Sigmoid colon (tissue), 7 donors: ENCODE measurements around the gene ZNF581. TPM values are rescaled to one million over a fixed set of nuclear protein-coding genes. Genes with fewer than 3 reads are reported as not detected.

Experiments used
- DNase-seq: peaks from one replicate; pipeline ENCODE4 v3.0.0-alpha.2; 2019
- H3K27ac ChIP-seq, 4 donors: fragments of 200-600 bp; sonication (generic); one replicate each; pipeline ENCODE4 v1.5.1; 2016 to 2019; ENCODE audit warnings: mild to moderate bottlenecking in 1 of 4
- H3K27me3 ChIP-seq, 3 donors: fragments of 200-600 bp; sonication (generic); one replicate each; pipeline ENCODE4 v1.5.1; 2019; ENCODE audit warnings: mild to moderate bottlenecking in 1 of 3
- H3K36me3 ChIP-seq, 4 donors: fragments of 200-600 bp; sonication (generic); one replicate each; pipeline ENCODE4 v1.5.1; 2016 to 2019
- H3K4me1 ChIP-seq, 4 donors: fragments of 200-600 bp; sonication (generic); one replicate each; pipeline ENCODE4 v1.5.1; 2017 to 2019
- H3K4me3 ChIP-seq, 4 donors: fragments of 200-600 bp; sonication (generic); one replicate each; pipeline ENCODE4 v1.5.1; 2017 to 2019; ENCODE audit warnings: mild to moderate bottlenecking in 2 of 4, moderate library complexity in 1 of 4
- H3K9me3 ChIP-seq, 4 donors: fragments of 200-600 bp in 3 of 4; sonication (generic) in 3 of 4; one replicate each; pipeline versions ENCODE4 v1.5.1 to v1.6.1; 2013 to 2019
- EP300 ChIP-seq, 4 donors: sonication (generic); formaldehyde crosslinking; IDR thresholded peaks; one replicate each; pipeline ENCODE4 v1.6.1; 2017; ENCODE audit warnings: antibody characterized with exemption in 4 of 4
- POLR2A ChIP-seq, 2 donors: fragments of 450-650 bp; IDR thresholded peaks; one replicate each; pipeline ENCODE4 v1.6.1; 2016; ENCODE audit warnings: antibody characterized with exemption in 2 of 2, mild to moderate bottlenecking in 2 of 2, moderate library complexity in 2 of 2
- POLR2AphosphoS5 ChIP-seq, 4 donors: sonication (generic); formaldehyde crosslinking; IDR thresholded peaks; one replicate each; pipeline ENCODE4 v1.6.1; 2017; ENCODE audit warnings: antibody characterized with exemption in 4 of 4
- WGBS, 2 donors: extraction: QIAGEN DNeasy Blood & Tissue Kit; methylation state at CpG; one replicate each; pipeline ENCODE4 v1.1.7; 2013; 5-methylcytosine and 5-hydroxymethylcytosine counted together
- intact Hi-C: fragments of 100-400 bp; cut with DNase I; formaldehyde crosslinking; loops from one replicate; pipeline ENCODE4 v1.15.1; 2023
- polyA plus RNA-seq, 3 donors: library from polyadenylated mRNA; stranded (reverse); fragments of 200-250 nt; gene quantifications; one replicate each; pipeline ENCODE4 v1.2.3, GENCODE V29; 2013
- total RNA-seq, 4 donors: library from RNA; depleted of rRNA; stranded (reverse); fragments of >200 nt; gene quantifications; one replicate each; pipeline ENCODE4 v1.1.0, GENCODE V29; 2016
- TF ChIP-seq, protein P1 (sequence below), 4 experiments: fragments of 450-650 bp in 3 of 4; fragments of 200-600 bp in 1 of 4; IDR thresholded peaks; one replicate each; pipeline ENCODE4 v1.5.1; 2016 to 2019; ENCODE audit warnings: antibody characterized with exemption in 4 of 4, mild to moderate bottlenecking in 3 of 4, moderate library complexity in 2 of 4
- donor health status: healthy with polysubstance abuse.
- donor health status: Bipolar disorder and iron deficiency.
- donor health status: healthy.

Gene ZNF581
- total and polyA plus RNA-seq, 7 donors: 17.1 to 43.2 (median 23.4) TPM

GRCh38 chr19:55654868-55655647 lies 11.6 kb downstream of the ZNF581 start, which contains the start of gene U2AF2:
U2AF2 (plus strand) TSS chr19:55655035; CDS start chr19:55655105, 70 bp downstream.
- H3K27me3 ChIP-seq: no peaks in the 10 kb centered on the region
- DNase-seq: peak; percentile 98
- no peak for TF ChIP-seq EP300 (IDR thresholded peaks at IDR 0.05)
- TF ChIP-seq POLR2AphosphoS5 (IDR thresholded peaks at IDR 0.05): peak; percentile 64 to 90 (median 80)
- TF ChIP-seq, protein P1, sequence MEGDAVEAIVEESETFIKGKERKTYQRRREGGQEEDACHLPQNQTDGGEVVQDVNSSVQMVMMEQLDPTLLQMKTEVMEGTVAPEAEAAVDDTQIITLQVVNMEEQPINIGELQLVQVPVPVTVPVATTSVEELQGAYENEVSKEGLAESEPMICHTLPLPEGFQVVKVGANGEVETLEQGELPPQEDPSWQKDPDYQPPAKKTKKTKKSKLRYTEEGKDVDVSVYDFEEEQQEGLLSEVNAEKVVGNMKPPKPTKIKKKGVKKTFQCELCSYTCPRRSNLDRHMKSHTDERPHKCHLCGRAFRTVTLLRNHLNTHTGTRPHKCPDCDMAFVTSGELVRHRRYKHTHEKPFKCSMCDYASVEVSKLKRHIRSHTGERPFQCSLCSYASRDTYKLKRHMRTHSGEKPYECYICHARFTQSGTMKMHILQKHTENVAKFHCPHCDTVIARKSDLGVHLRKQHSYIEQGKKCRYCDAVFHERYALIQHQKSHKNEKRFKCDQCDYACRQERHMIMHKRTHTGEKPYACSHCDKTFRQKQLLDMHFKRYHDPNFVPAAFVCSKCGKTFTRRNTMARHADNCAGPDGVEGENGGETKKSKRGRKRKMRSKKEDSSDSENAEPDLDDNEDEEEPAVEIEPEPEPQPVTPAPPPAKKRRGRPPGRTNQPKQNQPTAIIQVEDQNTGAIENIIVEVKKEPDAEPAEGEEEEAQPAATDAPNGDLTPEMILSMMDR (IDR thresholded peaks at IDR 0.05): no peak
- peak in 1 of 2 donors; percentile 50 for TF ChIP-seq POLR2A (IDR thresholded peaks at IDR 0.05)
- peaks cover 0 to 22% (median 12%) of the 10 kb centered on the region in 4 donors for H3K36me3 ChIP-seq
- peak within 1 kb of the TSS; percentile 86 to 97 (median 94) for H3K4me3 ChIP-seq
- no peaks in the 10 kb centered on the region for H3K9me3 ChIP-seq
- WGBS, 2 donors: 1% methylated on average over 95 of the region's 95 CpGs
- peaks cover 0 to 57% (median 52%) of the 10 kb centered on the region in 4 donors for H3K4me1 ChIP-seq
- intact Hi-C loops: loop anchor here (1.0 to 10.0 kb wide), 4 partner anchors 56 to 540 kb away; partner anchors contain the start of genes FIZ1, PPP1R12C and RPL28
- peak within 1 kb of the TSS; percentile 98 to 100 (median 99) for H3K27ac ChIP-seq

GRCh38 chr19:55655648-55656040 lies 12.2 kb downstream of the ZNF581 start:
- Histone ChIP-seq H3K4me1 (peaks cover 0 to 57% (median 52%) of the 10 kb centered on the region in 4 donors), H3K27me3 (no peaks in the 10 kb centered on the region), H3K9me3 (no peaks in the 10 kb centered on the region), H3K4me3 (peak overlapping the region; percentile 86 to 97 (median 94)), H3K27ac (peak overlapping the region; percentile 98 to 100 (median 99)), H3K36me3 (peaks cover 2 to 28% (median 15%) of the 10 kb centered on the region in 4 donors)
- no peak for TF ChIP-seq POLR2A (IDR thresholded peaks at IDR 0.05)
- TF ChIP-seq POLR2AphosphoS5 (IDR thresholded peaks at IDR 0.05): no peak
- TF ChIP-seq, protein P1 (IDR thresholded peaks at IDR 0.05): no peak
- TF ChIP-seq EP300 (IDR thresholded peaks at IDR 0.05): no peak
- intact Hi-C loops: loop anchor here (2.0 to 10.0 kb wide), 3 partner anchors 17 to 541 kb away; partner anchors contain the start of gene PPP1R12C
- 0% methylated on average over 19 of the region's 19 CpGs for WGBS, 2 donors
- no peak for DNase-seq

- no peak for DNase-seq
- Histone ChIP-seq H3K27ac (peak overlapping the region in 1 of 4 donors; percentile 99), H3K4me3 (peak overlapping the region in 3 of 4 donors; percentile 86 to 97 (median 97)), H3K36me3 (peaks cover 11 to 37% (median 22%) of the 10 kb centered on the region in 4 donors), H3K27me3 (no peaks in the 10 kb centered on the region), H3K4me1 (peaks cover 0 to 57% (median 52%) of the 10 kb centered on the region in 4 donors), H3K9me3 (no peaks in the 10 kb centered on the region)
- intact Hi-C loops: loop anchor here (2.0 to 10.0 kb wide), 2 partner anchors 16 to 542 kb away; partner anchors contain the start of gene PPP1R12C
- 31 to 48% methylated on average over 7 of the region's 7 CpGs for WGBS, 2 donors
- TF ChIP-seq POLR2A (IDR thresholded peaks at IDR 0.05) (no peak), EP300 (IDR thresholded peaks at IDR 0.05) (no peak), POLR2AphosphoS5 (IDR thresholded peaks at IDR 0.05) (no peak)
- TF ChIP-seq, protein P1 (IDR thresholded peaks at IDR 0.05): no peak
Observed at GRCh38 chr19:55656552-55656951, 13.1 kb downstream of the ZNF581 start.

DNA sequence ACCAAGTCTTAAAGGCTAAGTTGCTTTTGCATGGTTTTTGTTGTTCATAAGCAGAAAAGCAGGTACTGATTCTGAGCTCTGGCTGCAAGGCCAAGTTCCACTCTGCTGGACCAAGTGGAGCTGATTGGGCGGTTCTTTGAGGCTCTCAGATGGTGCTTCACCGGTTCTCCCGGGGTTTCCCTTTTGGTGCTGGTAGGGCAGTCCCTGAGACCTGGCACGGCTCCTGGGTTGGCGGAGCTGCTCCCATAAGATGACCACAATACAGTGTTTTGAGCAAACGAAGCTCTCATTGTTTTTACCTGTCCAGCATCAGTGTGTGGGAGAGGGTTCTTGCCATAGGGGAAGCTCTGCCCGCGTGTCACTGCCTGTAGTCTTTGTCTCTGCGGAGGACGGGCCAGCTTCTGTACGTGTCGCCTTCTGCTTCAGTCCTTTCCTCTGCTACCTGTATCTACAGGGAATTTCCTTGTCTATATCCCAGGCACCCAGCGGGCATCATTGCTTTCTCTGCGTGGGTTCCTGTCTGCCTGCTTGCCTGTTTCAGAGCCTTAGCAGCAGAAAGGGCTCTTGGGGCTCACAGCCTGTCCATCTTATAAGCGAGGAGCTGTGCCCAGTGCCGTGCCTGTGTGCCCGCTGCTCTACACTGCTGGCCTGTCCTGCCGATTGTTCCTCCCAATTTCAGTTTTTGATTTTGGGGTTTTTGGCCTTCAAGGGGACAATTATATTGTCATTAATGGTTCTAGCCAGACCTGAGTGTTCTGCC lies 13.7 kb downstream of the ZNF581 start:
- Histone ChIP-seq H3K27ac (no peak overlapping the region), H3K4me3 (peak overlapping the region in 3 of 4 donors; percentile 86 to 97 (median 97))
- TF ChIP-seq POLR2AphosphoS5 (IDR thresholded peaks at IDR 0.05) (no peak), POLR2A (IDR thresholded peaks at IDR 0.05) (no peak), EP300 (IDR thresholded peaks at IDR 0.05) (no peak)
- TF ChIP-seq, protein P1 (IDR thresholded peaks at IDR 0.05): no peak

More for the DNA sequence above, 13.7 kb downstream of the ZNF581 start:
- Histone ChIP-seq H3K27me3 (no peaks in the 10 kb centered on the region), H3K4me1 (peaks cover 0 to 57% (median 52%) of the 10 kb centered on the region in 4 donors), H3K36me3 (peaks cover 15 to 40% (median 26%) of the 10 kb centered on the region in 4 donors), H3K9me3 (no peaks in the 10 kb centered on the region)
- no peak for DNase-seq
- 19 to 49% methylated on average over 18 of the region's 18 CpGs for WGBS, 2 donors
- intact Hi-C loops: loop anchor here (2.0 to 10.0 kb wide), 2 partner anchors 16 to 542 kb away; partner anchors contain the start of gene PPP1R12C
